Suppressor macrophage (primary cell): ENCODE results near the gene SPAG16.

Source experiments
- DNase-seq, 4 experiments: peaks; one replicate each; pipeline ENCODE4 v3.0.0-alpha.2; 2020 to 2022

Gene SPAG16

DNA sequence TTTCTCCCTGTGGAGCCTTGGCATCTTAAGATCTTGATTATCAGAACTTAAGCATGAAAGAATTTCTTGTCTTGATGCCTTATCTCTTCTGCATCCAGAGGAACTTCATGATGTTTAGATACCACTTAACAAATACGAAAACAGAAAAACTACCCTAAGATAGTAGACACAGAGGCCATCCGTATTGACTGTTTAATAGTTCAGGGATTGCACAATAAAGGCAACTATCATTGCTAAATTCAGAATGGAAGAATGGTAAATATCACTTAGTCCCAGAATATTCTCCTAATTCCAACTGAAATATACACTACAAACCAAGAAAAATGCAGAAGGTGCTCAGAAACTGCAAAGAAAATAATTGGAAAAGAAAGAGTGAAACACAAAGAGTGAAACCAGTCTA, 912.0 kb downstream of the SPAG16 start:
- no peak for DNase-seq

DNA sequence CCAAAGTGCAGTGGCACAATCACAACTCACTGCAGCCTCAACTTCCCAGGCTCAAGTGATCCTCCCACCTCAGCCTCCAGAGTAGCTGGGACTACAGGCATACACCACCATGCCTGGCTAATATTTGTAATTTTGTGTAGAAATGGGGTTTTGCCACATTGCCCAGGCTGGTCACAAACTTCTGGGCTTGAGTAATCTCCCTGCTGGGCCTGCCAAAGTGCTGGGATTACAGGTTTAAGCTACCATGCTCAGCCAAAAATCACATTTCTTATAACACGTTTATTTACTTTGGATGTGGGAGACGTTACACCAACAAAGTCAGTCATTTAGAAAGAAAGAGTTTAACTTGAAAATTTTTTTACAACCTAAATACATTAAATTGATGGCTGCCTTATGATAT, 917.6 kb downstream of the SPAG16 start:
- no peak for DNase-seq

DNA sequence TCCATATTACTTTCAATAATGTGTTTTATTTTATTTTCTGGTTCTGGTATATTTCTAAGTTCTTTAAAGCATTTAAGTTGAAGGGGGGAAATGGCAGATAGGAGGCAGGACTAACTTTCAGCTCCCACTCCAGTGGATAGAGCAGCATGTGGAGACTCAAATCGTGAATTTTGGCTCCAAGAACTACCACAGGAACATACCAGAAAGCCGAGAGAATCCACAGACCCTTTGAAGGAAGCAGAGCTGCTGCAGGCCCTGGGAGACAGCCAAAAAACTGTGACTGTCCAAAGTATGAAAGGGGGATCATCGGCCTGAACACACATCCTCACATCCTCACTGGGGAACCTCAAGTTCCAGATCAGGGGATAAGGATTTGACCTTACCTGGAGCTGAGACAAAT, 919.0 kb downstream of the SPAG16 start:
- no peak for DNase-seq

GRCh38 chr2:214203744-214204289, 919.6 kb downstream of the SPAG16 start:
- no peak for DNase-seq

DNA sequence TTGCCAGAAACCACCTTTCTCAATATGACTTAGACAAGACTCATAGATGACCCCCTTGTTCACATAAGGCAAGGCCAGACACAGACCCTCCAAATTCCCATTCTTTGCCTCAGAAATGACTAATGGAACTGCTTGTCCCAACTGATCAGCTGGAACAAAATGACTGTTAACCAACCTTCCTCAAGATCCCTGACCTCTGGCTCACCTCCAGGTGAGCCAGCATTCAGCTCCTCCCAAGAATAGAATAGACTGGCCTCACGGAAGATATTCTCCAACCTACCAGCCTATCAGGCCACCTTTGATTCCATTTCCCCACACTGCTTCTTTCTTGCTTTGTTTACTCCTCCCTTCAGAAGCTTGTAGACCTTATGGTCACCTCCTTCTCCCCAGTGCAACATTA, 930.8 kb downstream of the SPAG16 start:
- DNase-seq: no peak

GRCh38 chr2:214217136-214217535, 932.9 kb downstream of the SPAG16 start:
- no peak for DNase-seq

DNA sequence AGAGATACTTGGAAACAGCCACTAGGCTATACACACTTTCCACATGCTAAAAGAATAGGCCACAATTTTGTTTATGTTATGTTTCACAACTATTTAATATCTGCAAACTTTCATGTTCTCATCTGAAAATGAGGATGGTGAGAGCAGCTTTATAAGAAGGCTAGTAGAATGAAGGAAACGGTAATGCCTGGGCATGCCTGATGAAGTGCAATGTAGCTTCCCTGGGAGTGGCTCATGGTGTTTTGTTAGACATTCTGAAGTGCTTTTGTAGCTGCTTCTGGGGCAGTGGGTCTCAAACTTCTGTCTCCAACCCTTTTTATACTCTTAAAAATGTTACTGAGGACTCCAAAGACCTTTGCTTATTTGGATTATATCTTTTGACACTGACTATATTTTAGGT, 933.3 kb downstream of the SPAG16 start:
- no peak for DNase-seq

- DNase-seq: no peak
Measured at GRCh38 chr2:214220251-214220650, 936.0 kb downstream of the SPAG16 start.

GRCh38 chr2:214226061-214226460, 941.8 kb downstream of the SPAG16 start:
- no peak for DNase-seq

GRCh38 chr2:214232271-214232670, 948.0 kb downstream of the SPAG16 start:
- DNase-seq: no peak

DNA sequence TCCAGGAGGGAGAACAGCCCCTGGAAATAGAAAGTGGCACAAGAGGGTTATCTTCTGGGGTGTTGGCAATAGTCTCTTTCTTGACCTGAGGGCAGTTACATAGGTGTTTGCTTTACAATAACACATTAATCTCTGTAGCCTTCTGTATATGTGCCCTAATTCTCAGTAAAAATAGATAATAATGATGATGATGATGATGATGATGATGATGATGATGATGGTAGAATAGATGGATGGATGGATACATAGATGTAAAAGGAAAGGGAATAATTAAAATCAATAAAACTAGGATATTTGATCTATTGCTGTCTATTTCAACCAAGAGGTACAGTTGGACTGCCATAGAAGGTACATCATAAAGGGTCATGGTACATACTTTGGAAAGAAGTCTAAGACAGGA, 948.9 kb downstream of the SPAG16 start:
- DNase-seq: no peak

- no peak for DNase-seq
Measured at GRCh38 chr2:214242797-214243196, 958.5 kb downstream of the SPAG16 start.

DNA sequence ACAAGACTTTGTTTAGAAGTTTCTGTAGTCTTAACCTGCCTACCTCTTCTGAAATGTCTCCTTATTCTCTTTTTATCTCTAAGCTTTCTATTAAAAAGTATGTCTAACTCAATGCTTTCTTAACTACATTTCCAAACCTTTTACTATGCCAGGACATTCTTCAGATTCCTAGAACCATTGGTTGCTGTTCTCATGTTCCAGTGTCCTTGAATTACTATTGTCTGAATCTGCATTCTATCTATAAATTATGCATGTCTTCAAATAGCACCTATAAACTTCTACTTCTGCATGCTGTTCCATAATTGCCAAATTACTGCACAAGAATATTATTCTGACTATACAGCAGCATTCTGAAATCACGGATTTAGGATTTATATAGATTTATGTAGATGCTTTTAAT, 960.6 kb downstream of the SPAG16 start:
- DNase-seq: no peak

- no peak for DNase-seq
Measured at GRCh38 chr2:214246417-214246816, 962.2 kb downstream of the SPAG16 start.

GRCh38 chr2:214247531-214247930, 963.3 kb downstream of the SPAG16 start:
- DNase-seq: no peak

DNA sequence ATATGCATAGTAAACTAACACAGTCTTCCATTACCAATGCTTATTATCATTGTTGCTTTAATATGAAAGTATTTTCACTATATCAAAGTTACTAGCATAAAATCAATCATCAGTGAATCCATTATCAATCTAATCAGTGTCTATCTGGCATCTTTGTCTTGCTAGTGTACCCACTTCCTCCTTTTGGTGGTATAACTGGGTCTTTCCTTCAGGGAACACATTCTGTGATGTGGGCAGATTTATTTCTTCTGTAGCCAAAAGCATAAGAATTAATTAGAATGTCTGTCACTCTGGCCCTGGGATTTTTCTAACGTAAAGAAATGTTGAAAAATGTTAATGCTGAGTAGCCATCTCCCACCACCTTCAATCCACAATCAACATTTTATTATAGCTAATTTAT, 970.8 kb downstream of the SPAG16 start:
- no peak for DNase-seq

GRCh38 chr2:214261683-214262082, 977.4 kb downstream of the SPAG16 start:
- DNase-seq: no peak

DNA sequence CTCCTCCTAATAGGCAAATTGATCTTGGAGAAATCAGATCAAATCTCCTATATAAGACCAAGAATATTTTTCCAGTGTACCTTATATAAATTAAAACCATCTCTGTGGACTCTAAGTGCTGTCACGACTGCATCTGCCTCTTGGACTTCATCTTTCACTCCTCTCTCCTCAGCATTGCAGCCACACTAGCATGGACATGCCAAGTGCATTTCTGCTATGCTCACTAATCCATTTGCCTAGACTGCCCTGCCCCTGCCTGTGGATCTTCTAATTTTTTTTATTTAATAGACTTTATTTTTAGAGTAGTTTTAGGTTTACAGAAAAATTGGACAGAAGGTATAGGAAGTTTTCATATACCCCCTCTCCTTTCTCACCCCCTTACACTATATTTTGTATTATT, 979.9 kb downstream of the SPAG16 start:
- DNase-seq: no peak

- DNase-seq: no peak
Measured at GRCh38 chr2:214265991-214266489, 981.8 kb downstream of the SPAG16 start.

- no peak for DNase-seq
Measured at GRCh38 chr2:214277880-214278279, 993.6 kb downstream of the SPAG16 start.

DNA sequence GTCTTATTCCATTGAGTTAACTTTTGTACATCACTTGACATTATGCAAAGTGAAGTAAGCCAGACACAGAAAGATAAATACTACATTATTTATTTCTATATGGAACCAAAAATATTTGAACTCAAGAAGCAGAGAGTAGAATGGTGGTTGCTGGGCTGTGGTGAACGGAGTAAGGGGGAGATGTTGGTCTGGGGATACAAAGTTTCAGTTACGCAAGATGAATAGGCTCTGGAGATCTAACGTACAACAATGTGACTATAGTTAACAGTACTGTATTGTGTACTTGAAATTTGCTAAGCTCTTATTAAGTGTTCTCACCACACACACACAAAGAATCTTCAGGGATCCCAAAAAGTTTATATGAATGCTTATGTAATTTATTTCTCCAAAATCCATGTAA, 1001.7 kb downstream of the SPAG16 start:
- no peak for DNase-seq

DNA sequence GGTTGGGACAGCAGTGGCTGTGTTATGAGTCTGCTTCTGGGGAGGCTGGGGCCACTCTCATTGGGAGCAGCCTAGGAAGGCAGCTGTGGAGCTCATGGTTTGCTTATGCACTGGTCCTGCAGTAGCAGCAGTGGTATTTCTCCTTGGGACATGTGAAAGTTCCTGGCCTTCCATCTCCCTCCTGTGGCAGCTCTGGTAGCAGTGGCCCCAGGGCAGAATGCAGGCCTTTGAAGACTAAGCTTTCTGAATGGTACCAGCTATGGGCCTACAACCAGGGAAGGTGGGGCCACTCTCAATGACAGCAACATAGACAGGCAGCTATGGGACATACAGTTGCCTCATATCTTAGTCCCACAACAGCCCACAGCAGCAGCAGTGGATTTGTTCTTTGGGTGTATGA, 1009.3 kb downstream of the SPAG16 start:
- DNase-seq: no peak

DNA sequence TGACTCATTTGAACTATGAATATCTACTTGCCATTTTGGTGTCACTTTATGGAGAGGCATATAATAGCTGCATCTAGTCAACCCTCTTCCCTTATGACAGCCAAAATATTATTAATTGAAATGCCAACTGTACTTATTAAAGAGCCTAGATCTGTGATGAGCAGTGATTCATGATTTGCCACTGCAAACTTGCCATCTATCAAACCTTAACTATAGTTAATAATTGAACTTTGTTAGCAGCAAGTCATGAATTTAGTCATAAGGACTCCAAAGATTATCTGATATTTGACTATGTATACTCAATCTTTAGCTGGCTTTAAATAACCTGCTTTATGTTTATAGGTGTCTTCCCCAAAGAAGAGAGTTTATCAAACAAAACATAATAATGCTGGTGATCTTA, 1010.2 kb downstream of the SPAG16 start:
- DNase-seq: no peak

DNA sequence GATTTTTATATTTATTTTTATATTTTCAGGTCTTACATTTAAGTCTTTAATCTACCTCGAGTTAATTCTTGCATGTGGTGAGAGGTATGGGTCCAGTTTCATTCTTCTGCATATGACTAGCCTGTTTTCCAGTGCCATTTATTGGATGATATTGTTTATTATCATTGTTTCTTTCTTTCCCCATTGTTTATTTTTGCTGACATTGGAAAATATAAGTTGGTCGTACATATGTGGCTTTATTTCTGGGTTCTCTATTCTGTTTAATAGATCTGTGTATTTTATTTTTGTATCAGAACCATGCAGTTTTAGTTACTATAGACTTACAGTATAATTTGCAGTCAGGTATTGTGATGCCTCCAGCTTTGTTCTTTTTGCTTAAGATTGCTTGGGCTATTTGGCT, 1013.2 kb downstream of the SPAG16 start:
- no peak for DNase-seq

GRCh38 chr2:214310319-214310718, 1026.1 kb downstream of the SPAG16 start:
- peak in 3 of 4 experiments; percentile 5 to 20 (median 10) for DNase-seq
